Measurements from ENCODE around the gene FBLN2.

GRCh38 chr3:13577181-13578121, 28.5 kb downstream of the FBLN2 start:
- TF ChIP-seq CTCF (IDR thresholded peaks at IDR 0.05) (no peak), POLR2A (IDR thresholded peaks at IDR 0.05) (no peak)

Data from Peyer's patch (tissue), 4 donors.